ENCODE data around the gene SLC25A28.

GRCh38 chr10:99620711-99621453 lies 643 bp upstream of the SLC25A28 start:
- TF ChIP-seq SUZ12 (IDR thresholded peaks at IDR 0.05; ENCODE audit: extremely low read depth, insufficient read depth, insufficient read length) (no peak), YY1 (IDR thresholded peaks at IDR 0.05; ENCODE audit: insufficient read depth, insufficient read length) (no peak), ZNF274 (IDR thresholded peaks at IDR 0.05; ENCODE audit: low read depth, low read length) (no peak)

Measured in NT2/D1 (cell line).